ENCODE measurements around the gene CALM3. TPM values are rescaled to one million over a fixed set of nuclear protein-coding genes. Genes with fewer than 3 reads are reported as not detected.
A peak's percentile ranks its signal among the peaks of the same experiment; 100 is the strongest.

The CALM3 gene
- polyA plus RNA-seq, 1 of the 3 experiments (the other 2 are of a cell fraction), result 495 TPM

- no peaks in the 10 kb centered on the region for H3K79me2 ChIP-seq (ENCODE audit: insufficient read depth)
- H3K9me3 ChIP-seq, result no peaks in the 10 kb centered on the region
- no peaks in the 10 kb centered on the region for H3K36me3 ChIP-seq (replicated peaks in 1 of 2; ENCODE audit: control insufficient read depth in 1 of 2, insufficient read depth in 2 of 2, low read length in 1 of 2)
- H2AFZ ChIP-seq (ENCODE audit: low read depth), result no peak overlapping the region
- H3K4me3 ChIP-seq (ENCODE audit: low read depth in 2 of 2, low read length in 1 of 2), result no peak overlapping the region
- peaks cover 7% of the 10 kb centered on the region for H3F3A ChIP-seq (replicated peaks; ENCODE audit: insufficient read depth)
- 51% methylated on average over 16 of the region's 17 CpGs for WGBS (ENCODE audit: low lambda C conversion rate)
- no peaks in the 10 kb centered on the region for H3K9me2 ChIP-seq
- ChIA-PET CTCF (interaction anchor here (0.8 to 23.7 kb wide), 13 partner anchors 13 to 247 kb away, joined by 3 to 471 read pairs (median 5); partner anchors contain the start of genes CALM3 and DACT3), POLR2A (interaction anchor here (1.0 to 2.8 kb wide), 5 partner anchors 12 to 45 kb away, joined by 3 to 40 read pairs (median 11); partner anchors contain the start of genes DACT3 and GNG8)
- H3K27me3 ChIP-seq (ENCODE audit: insufficient read depth), result no peaks in the 10 kb centered on the region
- peak overlapping the region in 1 of 2 experiments; percentile 91; a peak in 2 of 4 replicates for H3K27ac ChIP-seq (ENCODE audit: low read depth in 2 of 2, low read length in 1 of 2)
- H3K4me1 ChIP-seq (ENCODE audit: control insufficient read depth in 1 of 2, insufficient read depth in 2 of 2, low read depth in 1 of 2, low read length in 1 of 2), result peaks cover 4 to 44% of the 10 kb centered on the region in 2 experiments; a peak in 3 of 4 replicates
- H3K4me2 ChIP-seq, result no peak overlapping the region
- H4K20me1 ChIP-seq (ENCODE audit: insufficient read depth), result no peaks in the 10 kb centered on the region
- no peak overlapping the region for H3K9ac ChIP-seq
- peak; percentile 90 for DNase-seq
- peak; percentile 92 for TF ChIP-seq SMC3 (IDR thresholded peaks at IDR 0.05; ENCODE audit: low read depth, low read length)
- TF ChIP-seq FOXM1 (IDR thresholded peaks at IDR 0.05; ENCODE audit: low read depth), result no peak
- TF ChIP-seq GABPA (IDR thresholded peaks at IDR 0.05; ENCODE audit: low read depth), result no peak
- peak; percentile 54; the same call in 1 of the 2 replicates for TF ChIP-seq NFIC (IDR thresholded peaks at IDR 0.05; ENCODE audit: borderline replicate concordance)
- TF ChIP-seq EP300 (IDR thresholded peaks at IDR 0.05; ENCODE audit: borderline replicate concordance in 1 of 2, low read depth in 1 of 2, low read length in 1 of 2), result no peak; a peak in 1 of 4 replicates
- no peak for TF ChIP-seq MEF2A (IDR thresholded peaks at IDR 0.05; ENCODE audit: borderline replicate concordance, low read depth)
- TF ChIP-seq RCOR1 (IDR thresholded peaks at IDR 0.05; ENCODE audit: low read length), result peak; percentile 67; the same call in 1 of the 2 replicates
- TF ChIP-seq, protein P1, sequence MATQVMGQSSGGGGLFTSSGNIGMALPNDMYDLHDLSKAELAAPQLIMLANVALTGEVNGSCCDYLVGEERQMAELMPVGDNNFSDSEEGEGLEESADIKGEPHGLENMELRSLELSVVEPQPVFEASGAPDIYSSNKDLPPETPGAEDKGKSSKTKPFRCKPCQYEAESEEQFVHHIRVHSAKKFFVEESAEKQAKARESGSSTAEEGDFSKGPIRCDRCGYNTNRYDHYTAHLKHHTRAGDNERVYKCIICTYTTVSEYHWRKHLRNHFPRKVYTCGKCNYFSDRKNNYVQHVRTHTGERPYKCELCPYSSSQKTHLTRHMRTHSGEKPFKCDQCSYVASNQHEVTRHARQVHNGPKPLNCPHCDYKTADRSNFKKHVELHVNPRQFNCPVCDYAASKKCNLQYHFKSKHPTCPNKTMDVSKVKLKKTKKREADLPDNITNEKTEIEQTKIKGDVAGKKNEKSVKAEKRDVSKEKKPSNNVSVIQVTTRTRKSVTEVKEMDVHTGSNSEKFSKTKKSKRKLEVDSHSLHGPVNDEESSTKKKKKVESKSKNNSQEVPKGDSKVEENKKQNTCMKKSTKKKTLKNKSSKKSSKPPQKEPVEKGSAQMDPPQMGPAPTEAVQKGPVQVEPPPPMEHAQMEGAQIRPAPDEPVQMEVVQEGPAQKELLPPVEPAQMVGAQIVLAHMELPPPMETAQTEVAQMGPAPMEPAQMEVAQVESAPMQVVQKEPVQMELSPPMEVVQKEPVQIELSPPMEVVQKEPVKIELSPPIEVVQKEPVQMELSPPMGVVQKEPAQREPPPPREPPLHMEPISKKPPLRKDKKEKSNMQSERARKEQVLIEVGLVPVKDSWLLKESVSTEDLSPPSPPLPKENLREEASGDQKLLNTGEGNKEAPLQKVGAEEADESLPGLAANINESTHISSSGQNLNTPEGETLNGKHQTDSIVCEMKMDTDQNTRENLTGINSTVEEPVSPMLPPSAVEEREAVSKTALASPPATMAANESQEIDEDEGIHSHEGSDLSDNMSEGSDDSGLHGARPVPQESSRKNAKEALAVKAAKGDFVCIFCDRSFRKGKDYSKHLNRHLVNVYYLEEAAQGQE (IDR thresholded peaks at IDR 0.05; ENCODE audit: low read depth, low read length), result 0 out of 2 replicates have a peak, but pooled peaks have one; percentile 8
- no peak for TF ChIP-seq PBX3 (IDR thresholded peaks at IDR 0.05)
- TF ChIP-seq RAD21 (IDR thresholded peaks at IDR 0.05; ENCODE audit: low read length), result peak; percentile 84
- peak; percentile 59 for TF ChIP-seq TCF12 (IDR thresholded peaks at IDR 0.05)
- TF ChIP-seq CHD2 (IDR thresholded peaks at IDR 0.05; ENCODE audit: low read length, partially characterized antibody), result peak; percentile 14
- no peak for TF ChIP-seq NRF1 (IDR thresholded peaks at IDR 0.05; ENCODE audit: low read depth, low read length)
- TF ChIP-seq FOXJ3 (CRISPR knock-in tag; IDR thresholded peaks at IDR 0.05), result no peak
- no peak for TF ChIP-seq RFX5 (IDR thresholded peaks at IDR 0.05; ENCODE audit: low read length)
- TF ChIP-seq, protein P2, sequence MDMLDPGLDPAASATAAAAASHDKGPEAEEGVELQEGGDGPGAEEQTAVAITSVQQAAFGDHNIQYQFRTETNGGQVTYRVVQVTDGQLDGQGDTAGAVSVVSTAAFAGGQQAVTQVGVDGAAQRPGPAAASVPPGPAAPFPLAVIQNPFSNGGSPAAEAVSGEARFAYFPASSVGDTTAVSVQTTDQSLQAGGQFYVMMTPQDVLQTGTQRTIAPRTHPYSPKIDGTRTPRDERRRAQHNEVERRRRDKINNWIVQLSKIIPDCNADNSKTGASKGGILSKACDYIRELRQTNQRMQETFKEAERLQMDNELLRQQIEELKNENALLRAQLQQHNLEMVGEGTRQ (IDR thresholded peaks at IDR 0.05; ENCODE audit: borderline replicate concordance, low read depth, low read length), result no peak
- 0 out of 2 replicates have a peak, but pooled peaks have one; percentile 11 for TF ChIP-seq MXI1 (IDR thresholded peaks at IDR 0.05; ENCODE audit: low read depth, low read length)
- TF ChIP-seq CTCF (IDR thresholded peaks at IDR 0.05), result peak; percentile 60
- TF ChIP-seq ELF1 (IDR thresholded peaks at IDR 0.05), result no peak
- no peak for TF ChIP-seq EZH2phosphoT487 (IDR thresholded peaks at IDR 0.05; ENCODE audit: borderline replicate concordance, low read depth)
- TF ChIP-seq GATA2 (CRISPR knock-in tag; IDR thresholded peaks at IDR 0.05), result no peak
Observed at GRCh38 chr19:46616631-46617322, 15.6 kb downstream of the CALM3 start.
